GM23338 (cell line): ENCODE data around the gene IRAK1BP1. TPM values are rescaled to one million over a fixed set of nuclear protein-coding genes. Genes with fewer than 3 reads are reported as not detected.

Source experiments
- ATAC-seq: fragments of 200-7000 bp; cut with Tn5 transposase; 3 replicates; pipeline ENCODE4 v1.9.1; 2020
- DNase-seq: peaks from one replicate; pipeline ENCODE4 v3.0.0-alpha.2; 2015; ENCODE audit warnings: low spot score
- H2AFZ ChIP-seq: fragments of 200-600 bp; sonication (generic); 2 replicates; pipeline ENCODE4 v1.8.0; 2016; ENCODE audit warnings: antibody characterized with exemption, mild to moderate bottlenecking, moderate library complexity
- H3F3A ChIP-seq: fragments of 200-600 bp; sonication (generic); replicated peaks from 2 replicates; pipeline ENCODE4 v1.8.0; 2017; ENCODE audit warnings: antibody characterized with exemption, mixed run types, low read depth
- H3K27ac ChIP-seq: fragments of 200-600 bp; sonication (generic); 2 replicates; pipeline ENCODE4 v1.6.1; 2016; ENCODE audit warnings: low read depth
- H3K27me3 ChIP-seq: fragments of 200-600 bp; sonication (generic); 2 replicates; pipeline ENCODE4 v1.8.0; 2016; ENCODE audit warnings: mild to moderate bottlenecking, mixed run types, moderate library complexity; ENCODE audit not compliant: insufficient read depth
- H3K36me3 ChIP-seq: fragments of 200-600 bp; sonication (generic); 2 replicates; pipeline ENCODE4 v1.8.0; 2016; ENCODE audit warnings: mild to moderate bottlenecking; ENCODE audit not compliant: insufficient read depth
- H3K4me1 ChIP-seq: fragments of 200-600 bp; sonication (generic); 2 replicates; pipeline ENCODE4 v1.8.0; 2016; ENCODE audit warnings: mild to moderate bottlenecking, moderate library complexity; ENCODE audit not compliant: insufficient read depth
- H3K4me2 ChIP-seq: fragments of 200-600 bp; sonication (generic); 2 replicates; pipeline ENCODE4 v1.7.1; 2017; ENCODE audit warnings: mixed run types
- H3K4me3 ChIP-seq: fragments of 200-600 bp; sonication (generic); 2 replicates; pipeline ENCODE4 v1.6.1; 2016; ENCODE audit warnings: mixed run types
- H3K79me2 ChIP-seq: fragments of 200-600 bp; sonication (generic); replicated peaks from 2 replicates; pipeline ENCODE4 v1.8.0; 2017; ENCODE audit warnings: mild to moderate bottlenecking; ENCODE audit not compliant: insufficient read depth
- H3K9me2 ChIP-seq: fragments of 200-600 bp; sonication (generic); 2 replicates; pipeline ENCODE4 v1.8.0; 2017; ENCODE audit not compliant: insufficient read depth
- H4K20me1 ChIP-seq: fragments of 200-600 bp; sonication (generic); replicated peaks from 2 replicates; pipeline ENCODE4 v1.8.0; 2017; ENCODE audit warnings: mild to moderate bottlenecking; ENCODE audit not compliant: insufficient read depth
- H3K27ac Mint-ChIP-seq: 2 replicates; pipeline ENCODE4 v1.8.0; 2020; ENCODE audit warnings: inconsistent platforms, mild to moderate bottlenecking, moderate library complexity, mixed read lengths
- H3K27me3 Mint-ChIP-seq: 3 replicates; pipeline ENCODE4 v1.8.0; 2022; ENCODE audit warnings: low read depth, mild to moderate bottlenecking, moderate library complexity, mixed read lengths, inconsistent platforms; ENCODE audit not compliant: insufficient read depth, poor library complexity
- H3K36me3 Mint-ChIP-seq: 3 replicates; pipeline ENCODE4 v1.8.0; 2021; ENCODE audit warnings: low read depth, mild to moderate bottlenecking, inconsistent platforms, moderate library complexity, mixed read lengths
- H3K4me1 Mint-ChIP-seq: 3 replicates; pipeline ENCODE4 v1.8.0; 2020; ENCODE audit warnings: mild to moderate bottlenecking, inconsistent platforms, mixed read lengths
- H3K4me3 Mint-ChIP-seq: 3 replicates; pipeline ENCODE4 v1.8.0; 2021; ENCODE audit warnings: moderate library complexity, mild to moderate bottlenecking, inconsistent platforms, mixed read lengths
- H3K9me3 Mint-ChIP-seq: 3 replicates; pipeline ENCODE4 v1.8.0; 2020; ENCODE audit warnings: moderate library complexity, mild to moderate bottlenecking, inconsistent platforms, mixed read lengths
- CREB1 ChIP-seq: fragments of 250-450 bp; sonication (Bioruptor Pico); IDR thresholded peaks from 2 replicates; pipeline ENCODE4 v1.5.0; 2020; ENCODE audit warnings: low read depth, mild to moderate bottlenecking, moderate library complexity
- EZH2 ChIP-seq: fragments of 200-600 bp; sonication (generic); IDR thresholded peaks from one replicate; pipeline ENCODE4 v1.8.0; 2017; ENCODE audit warnings: antibody characterized with exemption, mild to moderate bottlenecking, low read depth; ENCODE audit not compliant: unreplicated experiment
- EZH2phosphoT487 ChIP-seq: fragments of 200-600 bp; sonication (generic); IDR thresholded peaks from one replicate; pipeline ENCODE4 v1.8.1; 2018; ENCODE audit warnings: antibody characterized with exemption; ENCODE audit not compliant: unreplicated experiment
- JUNB ChIP-seq: IDR thresholded peaks from one replicate; pipeline ENCODE4 v1.6.1; 2016; ENCODE audit warnings: antibody characterized with exemption; ENCODE audit not compliant: unreplicated experiment
- NANOG ChIP-seq: IDR thresholded peaks from 2 replicates; pipeline ENCODE4 v1.6.1; 2016; ENCODE audit warnings: antibody characterized with exemption, borderline replicate concordance
- POLR2AphosphoS5 ChIP-seq: IDR thresholded peaks from 2 replicates; pipeline ENCODE4 v1.6.1; 2016; ENCODE audit warnings: antibody characterized with exemption, low read depth
- REST ChIP-seq: IDR thresholded peaks from one replicate; pipeline ENCODE4 v1.6.1; 2018; ENCODE audit warnings: antibody characterized with exemption; ENCODE audit not compliant: unreplicated experiment
- STAT1 ChIP-seq: IDR thresholded peaks from one replicate; pipeline ENCODE4 v1.6.1; 2016; ENCODE audit warnings: antibody characterized with exemption; ENCODE audit not compliant: unreplicated experiment
- ZNF114 ChIP-seq: fragments of 250-450 bp; sonication (Bioruptor Pico); IDR thresholded peaks from 2 replicates; pipeline ENCODE4 v1.5.0; 2020; ENCODE audit warnings: mild to moderate bottlenecking, moderate library complexity
- ZNF331 ChIP-seq: fragments of 250-450 bp; sonication (Bioruptor Pico); IDR thresholded peaks from 2 replicates; pipeline ENCODE4 v1.5.0; 2020; ENCODE audit warnings: low read depth, mild to moderate bottlenecking, moderate library complexity
- polyA plus RNA-seq: library from polyadenylated mRNA; unstranded; fragments of >200 nt; fragmentation: Nextera tagmentation; extraction: Ambion mirVana; gene quantifications from 2 replicates; pipeline ENCODE4 v1.2.1, GENCODE V29; 2016
- total RNA-seq: library from RNA; depleted of rRNA; stranded (reverse); fragments of >200 nt; shearing (Covaris generic); gene quantifications from 2 replicates; pipeline ENCODE4 v1.2.3, GENCODE V29; 2014
- TF ChIP-seq, protein P1 (sequence below), 2 experiments: fragments of 200-600 bp in 1 of 2; sonication (generic) in 1 of 2; conservative IDR thresholded peaks; 2 replicates each; pipeline versions ENCODE4 v1.5.1 to v1.6.1; 2016 to 2017; ENCODE audit warnings: antibody characterized with exemption in 2 of 2, low read depth in 2 of 2, mild to moderate bottlenecking in 2 of 2, moderate library complexity in 1 of 2

The IRAK1BP1 gene
- total and polyA plus RNA-seq, 2 experiments from 2014 or later: 12.8 to 13.5 TPM

- no peaks in the 10 kb centered on the region for H3K79me2 ChIP-seq
- no peak for DNase-seq
- Mint-ChIP-seq H3K27ac (no peak overlapping the region), H3K4me3 (no peak overlapping the region), H3K4me1 (no peaks in the 10 kb centered on the region), H3K27me3 (peaks cover 9% of the 10 kb centered on the region), H3K9me3 (peaks cover 24% of the 10 kb centered on the region), H3K36me3 (peaks cover 87% of the 10 kb centered on the region)
- no peak overlapping the region for H3K27ac ChIP-seq
- no peaks in the 10 kb centered on the region for H3K27me3 ChIP-seq
- H3K4me1 ChIP-seq: no peaks in the 10 kb centered on the region
- no peaks in the 10 kb centered on the region for H3K9me2 ChIP-seq
- H2AFZ ChIP-seq: no peak overlapping the region
- no peak for ATAC-seq
- H3K36me3 ChIP-seq: peaks cover 63% of the 10 kb centered on the region
- no peak overlapping the region for H3K4me2 ChIP-seq
- no peak overlapping the region for H3K4me3 ChIP-seq
- TF ChIP-seq REST (no peak), ZNF331 (no peak), STAT1 (no peak)
- H4K20me1 ChIP-seq: no peaks in the 10 kb centered on the region
- H3F3A ChIP-seq: no peaks in the 10 kb centered on the region
Observed at GRCh38 chr6:78947529-78947928, 80.2 kb downstream of the IRAK1BP1 start.

DNA sequence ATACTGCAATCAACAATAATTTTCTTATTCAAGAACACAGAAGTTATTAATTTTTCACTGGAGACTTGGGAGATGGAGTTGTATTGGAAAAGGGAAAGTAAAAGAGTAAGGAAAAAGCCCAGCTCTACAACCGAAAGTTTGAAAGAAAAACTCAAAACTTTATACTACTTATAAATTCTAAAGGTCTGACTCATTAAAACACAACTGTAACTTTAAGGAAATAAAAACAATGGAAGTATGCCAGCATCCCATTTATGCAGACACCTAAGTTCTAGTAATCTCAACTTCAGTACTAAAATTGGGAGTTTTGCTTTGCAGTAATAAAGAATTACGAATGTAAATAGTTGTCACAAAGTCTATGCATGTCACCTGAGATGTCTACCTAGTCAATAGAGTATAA lies 80.6 kb downstream of the IRAK1BP1 start:
- Histone ChIP-seq H3K27me3 (no peaks in the 10 kb centered on the region), H3K4me3 (no peak overlapping the region), H3F3A (no peaks in the 10 kb centered on the region), H3K4me1 (no peaks in the 10 kb centered on the region), H3K27ac (no peak overlapping the region), H3K36me3 (peaks cover 66% of the 10 kb centered on the region), H4K20me1 (no peaks in the 10 kb centered on the region), H3K79me2 (no peaks in the 10 kb centered on the region), H2AFZ (no peak overlapping the region), H3K4me2 (no peak overlapping the region), H3K9me2 (no peaks in the 10 kb centered on the region)
- no peak for TF ChIP-seq POLR2AphosphoS5
- TF ChIP-seq JUNB: no peak
- TF ChIP-seq NANOG: no peak
- no peak for TF ChIP-seq ZNF331
- no peak for TF ChIP-seq EZH2
- H3K27me3 Mint-ChIP-seq: peaks cover 9% of the 10 kb centered on the region
- H3K4me1 Mint-ChIP-seq: no peaks in the 10 kb centered on the region
- peaks cover 90% of the 10 kb centered on the region for H3K36me3 Mint-ChIP-seq
- no peak overlapping the region for H3K27ac Mint-ChIP-seq
- DNase-seq (no peak), ATAC-seq (no peak)
- H3K4me3 Mint-ChIP-seq: no peak overlapping the region
- H3K9me3 Mint-ChIP-seq: peaks cover 24% of the 10 kb centered on the region

DNA sequence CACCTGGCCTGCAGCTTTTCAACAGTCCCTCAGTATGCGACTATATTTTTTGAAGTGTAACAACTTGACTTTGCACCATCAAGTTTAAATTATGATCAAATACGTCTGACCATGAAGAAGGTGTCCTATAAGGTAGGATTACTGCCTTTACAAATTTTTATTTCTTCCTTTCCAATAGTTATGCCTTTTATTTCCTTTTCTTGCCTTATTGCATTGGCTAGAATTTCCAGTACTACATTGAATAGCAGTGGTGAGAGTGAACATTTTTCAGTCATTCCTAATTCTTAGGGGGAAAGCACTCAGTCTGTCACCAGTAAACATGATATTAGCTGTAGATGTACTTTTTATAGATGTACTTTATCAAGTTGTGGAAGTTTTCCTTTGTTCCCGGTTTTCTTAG lies 81.4 kb downstream of the IRAK1BP1 start:
- H3K36me3 ChIP-seq: peaks cover 60% of the 10 kb centered on the region
- H3K4me1 Mint-ChIP-seq: no peaks in the 10 kb centered on the region
- no peaks in the 10 kb centered on the region for H4K20me1 ChIP-seq
- no peaks in the 10 kb centered on the region for H3K27me3 ChIP-seq
- H3K9me2 ChIP-seq: no peaks in the 10 kb centered on the region
- peaks cover 93% of the 10 kb centered on the region for H3K36me3 Mint-ChIP-seq
- no peak overlapping the region for H3K4me2 ChIP-seq
- no peak overlapping the region for H3K27ac ChIP-seq
- H3K4me1 ChIP-seq: no peaks in the 10 kb centered on the region
- DNase-seq: no peak
- H2AFZ ChIP-seq: no peak overlapping the region
- no peaks in the 10 kb centered on the region for H3K79me2 ChIP-seq
- peaks cover 24% of the 10 kb centered on the region for H3K9me3 Mint-ChIP-seq
- H3F3A ChIP-seq: no peaks in the 10 kb centered on the region
- ATAC-seq: no peak
- H3K4me3 Mint-ChIP-seq: no peak overlapping the region
- H3K27ac Mint-ChIP-seq: no peak overlapping the region
- H3K4me3 ChIP-seq: no peak overlapping the region
- H3K27me3 Mint-ChIP-seq: peaks cover 12% of the 10 kb centered on the region
- TF ChIP-seq JUNB: no peak
- no peak for TF ChIP-seq POLR2AphosphoS5
- TF ChIP-seq EZH2phosphoT487: no peak
- TF ChIP-seq NANOG: no peak
- TF ChIP-seq, protein P1, sequence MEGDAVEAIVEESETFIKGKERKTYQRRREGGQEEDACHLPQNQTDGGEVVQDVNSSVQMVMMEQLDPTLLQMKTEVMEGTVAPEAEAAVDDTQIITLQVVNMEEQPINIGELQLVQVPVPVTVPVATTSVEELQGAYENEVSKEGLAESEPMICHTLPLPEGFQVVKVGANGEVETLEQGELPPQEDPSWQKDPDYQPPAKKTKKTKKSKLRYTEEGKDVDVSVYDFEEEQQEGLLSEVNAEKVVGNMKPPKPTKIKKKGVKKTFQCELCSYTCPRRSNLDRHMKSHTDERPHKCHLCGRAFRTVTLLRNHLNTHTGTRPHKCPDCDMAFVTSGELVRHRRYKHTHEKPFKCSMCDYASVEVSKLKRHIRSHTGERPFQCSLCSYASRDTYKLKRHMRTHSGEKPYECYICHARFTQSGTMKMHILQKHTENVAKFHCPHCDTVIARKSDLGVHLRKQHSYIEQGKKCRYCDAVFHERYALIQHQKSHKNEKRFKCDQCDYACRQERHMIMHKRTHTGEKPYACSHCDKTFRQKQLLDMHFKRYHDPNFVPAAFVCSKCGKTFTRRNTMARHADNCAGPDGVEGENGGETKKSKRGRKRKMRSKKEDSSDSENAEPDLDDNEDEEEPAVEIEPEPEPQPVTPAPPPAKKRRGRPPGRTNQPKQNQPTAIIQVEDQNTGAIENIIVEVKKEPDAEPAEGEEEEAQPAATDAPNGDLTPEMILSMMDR (conservative IDR thresholded peaks at IDR 0.05; ENCODE audit: low read depth in 2 of 2): no peak
- TF ChIP-seq ZNF114 (CRISPR knock-in tag): no peak
- TF ChIP-seq REST: no peak
- TF ChIP-seq CREB1 (CRISPR knock-in tag): no peak
- TF ChIP-seq ZNF331: no peak
- no peak for TF ChIP-seq EZH2
